ENCODE results near the gene DNAJB5.

DNAJB5 gene

DNA sequence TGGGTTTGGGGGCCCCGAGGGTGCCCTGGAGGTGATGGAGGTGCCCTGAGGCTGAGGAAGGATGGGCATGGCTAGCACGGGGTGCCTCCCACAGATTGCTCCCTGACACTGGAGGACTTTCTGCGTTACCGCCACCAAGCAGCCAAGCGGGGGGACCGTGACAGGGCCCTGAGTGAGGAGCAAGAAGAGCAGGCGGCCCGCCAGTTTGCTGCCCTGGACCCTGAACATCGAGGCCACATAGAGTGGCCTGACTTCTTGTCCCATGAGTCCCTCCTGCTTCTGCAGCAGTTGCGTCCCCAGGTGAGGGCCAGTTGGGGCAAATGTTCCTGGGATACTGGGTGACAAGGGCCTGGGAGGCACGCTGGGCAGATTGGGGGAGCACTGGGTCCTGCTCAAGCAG, 13.1 kb upstream of the DNAJB5 start:
- no peaks in the 10 kb centered on the region for H3K79me2 ChIP-seq (ENCODE audit: insufficient read depth, low read length)
- H3K9me2 ChIP-seq (replicated peaks; ENCODE audit: low read depth, low read length): no peaks in the 10 kb centered on the region
- TF ChIP-seq, protein P1, sequence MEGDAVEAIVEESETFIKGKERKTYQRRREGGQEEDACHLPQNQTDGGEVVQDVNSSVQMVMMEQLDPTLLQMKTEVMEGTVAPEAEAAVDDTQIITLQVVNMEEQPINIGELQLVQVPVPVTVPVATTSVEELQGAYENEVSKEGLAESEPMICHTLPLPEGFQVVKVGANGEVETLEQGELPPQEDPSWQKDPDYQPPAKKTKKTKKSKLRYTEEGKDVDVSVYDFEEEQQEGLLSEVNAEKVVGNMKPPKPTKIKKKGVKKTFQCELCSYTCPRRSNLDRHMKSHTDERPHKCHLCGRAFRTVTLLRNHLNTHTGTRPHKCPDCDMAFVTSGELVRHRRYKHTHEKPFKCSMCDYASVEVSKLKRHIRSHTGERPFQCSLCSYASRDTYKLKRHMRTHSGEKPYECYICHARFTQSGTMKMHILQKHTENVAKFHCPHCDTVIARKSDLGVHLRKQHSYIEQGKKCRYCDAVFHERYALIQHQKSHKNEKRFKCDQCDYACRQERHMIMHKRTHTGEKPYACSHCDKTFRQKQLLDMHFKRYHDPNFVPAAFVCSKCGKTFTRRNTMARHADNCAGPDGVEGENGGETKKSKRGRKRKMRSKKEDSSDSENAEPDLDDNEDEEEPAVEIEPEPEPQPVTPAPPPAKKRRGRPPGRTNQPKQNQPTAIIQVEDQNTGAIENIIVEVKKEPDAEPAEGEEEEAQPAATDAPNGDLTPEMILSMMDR (conservative IDR thresholded peaks at IDR 0.05; ENCODE audit: low read length): no peak
- TF ChIP-seq EZH2phosphoT487 (IDR thresholded peaks at IDR 0.05; ENCODE audit: borderline replicate concordance): no peak
- no peak overlapping the region for H3K9ac ChIP-seq (ENCODE audit: low read depth, low read length, poor library complexity, severe bottlenecking)
- no peaks in the 10 kb centered on the region for H3K36me3 ChIP-seq (ENCODE audit: insufficient read depth, low read length)
- H3K4me3 ChIP-seq (ENCODE audit: low read length, poor library complexity, severe bottlenecking): no peak overlapping the region
- no peak overlapping the region for H3K4me2 ChIP-seq (ENCODE audit: low read depth, low read length, poor library complexity, severe bottlenecking)
- H3F3A ChIP-seq (ENCODE audit: low read depth): no peaks in the 10 kb centered on the region
- no peaks in the 10 kb centered on the region for H3K27me3 ChIP-seq (ENCODE audit: insufficient read depth, low read length, poor library complexity, severe bottlenecking)
- no peaks in the 10 kb centered on the region for H4K20me1 ChIP-seq (ENCODE audit: insufficient read depth, low read length, poor library complexity, severe bottlenecking)
- H2AFZ ChIP-seq (ENCODE audit: low read length): no peak overlapping the region
- no peaks in the 10 kb centered on the region for H3K4me1 ChIP-seq (ENCODE audit: insufficient read depth, low read length, poor library complexity, severe bottlenecking)
- H3K9me3 ChIP-seq (ENCODE audit: insufficient read depth, low read depth, low read length): no peaks in the 10 kb centered on the region

GRCh38 chr9:34976992-34977391, 12.6 kb upstream of the DNAJB5 start:
- Histone ChIP-seq H2AFZ (ENCODE audit: low read length) (no peak overlapping the region), H3K27me3 (ENCODE audit: insufficient read depth, low read length, poor library complexity, severe bottlenecking) (no peaks in the 10 kb centered on the region), H3K4me2 (ENCODE audit: low read depth, low read length, poor library complexity, severe bottlenecking) (no peak overlapping the region), H3K4me1 (ENCODE audit: insufficient read depth, low read length, poor library complexity, severe bottlenecking) (no peaks in the 10 kb centered on the region), H3K9ac (ENCODE audit: low read depth, low read length, poor library complexity, severe bottlenecking) (no peak overlapping the region), H3K79me2 (ENCODE audit: insufficient read depth, low read length) (no peaks in the 10 kb centered on the region), H3K9me3 (ENCODE audit: insufficient read depth, low read depth, low read length) (no peaks in the 10 kb centered on the region), H3F3A (ENCODE audit: low read depth) (no peaks in the 10 kb centered on the region), H3K4me3 (ENCODE audit: low read length, poor library complexity, severe bottlenecking) (no peak overlapping the region), H3K9me2 (replicated peaks; ENCODE audit: low read depth, low read length) (no peaks in the 10 kb centered on the region), H4K20me1 (ENCODE audit: insufficient read depth, low read length, poor library complexity, severe bottlenecking) (no peaks in the 10 kb centered on the region), H3K36me3 (ENCODE audit: insufficient read depth, low read length) (no peaks in the 10 kb centered on the region)
- TF ChIP-seq, protein P1 (conservative IDR thresholded peaks at IDR 0.05; ENCODE audit: low read length): no peak
- no peak for TF ChIP-seq EZH2phosphoT487 (IDR thresholded peaks at IDR 0.05; ENCODE audit: borderline replicate concordance)

GRCh38 chr9:34980181-34980761, 9.3 kb upstream of the DNAJB5 start:
- Histone ChIP-seq H4K20me1 (ENCODE audit: insufficient read depth, low read length, poor library complexity, severe bottlenecking) (no peaks in the 10 kb centered on the region), H3K9me3 (ENCODE audit: insufficient read depth, low read depth, low read length) (no peaks in the 10 kb centered on the region), H3K9ac (ENCODE audit: low read depth, low read length, poor library complexity, severe bottlenecking) (no peak overlapping the region), H3K27me3 (ENCODE audit: insufficient read depth, low read length, poor library complexity, severe bottlenecking) (no peaks in the 10 kb centered on the region), H3K4me2 (ENCODE audit: low read depth, low read length, poor library complexity, severe bottlenecking) (no peak overlapping the region), H3F3A (ENCODE audit: low read depth) (no peaks in the 10 kb centered on the region), H2AFZ (ENCODE audit: low read length) (no peak overlapping the region), H3K4me1 (ENCODE audit: insufficient read depth, low read length, poor library complexity, severe bottlenecking) (peaks cover 13% of the 10 kb centered on the region), H3K4me3 (ENCODE audit: low read length, poor library complexity, severe bottlenecking) (no peak overlapping the region), H3K9me2 (replicated peaks; ENCODE audit: low read depth, low read length) (no peaks in the 10 kb centered on the region), H3K36me3 (ENCODE audit: insufficient read depth, low read length) (no peaks in the 10 kb centered on the region), H3K79me2 (ENCODE audit: insufficient read depth, low read length) (no peaks in the 10 kb centered on the region)
- TF ChIP-seq, protein P1 (conservative IDR thresholded peaks at IDR 0.05; ENCODE audit: low read length): no peak
- TF ChIP-seq EZH2phosphoT487 (IDR thresholded peaks at IDR 0.05; ENCODE audit: borderline replicate concordance): no peak
